Superior temporal gyrus (tissue), 1 donor: ENCODE data around the gene HDAC8.
A peak's percentile ranks its signal among the peaks of the same experiment; 100 is the strongest.
"Not testable (repeated sequence)": the region's sequence is repeated elsewhere in the genome, so short reads cannot be mapped to it uniquely, and the experiment has no call there.

Source experiments
- DNase-seq: peaks from one replicate; pipeline ENCODE4 v3.0.0-alpha.2; 2016; ENCODE audit errors: extremely low spot score

The HDAC8 gene

GRCh38 chrX:72572248-72573157, at the start of gene HDAC8:
Gene HDAC8, minus strand, starts transcription at chrX:72572843. Its CDS starts 82 bp downstream, at chrX:72572761.
- DNase-seq: peak; percentile 89

- DNase-seq: no peak
Measured at GRCh38 chrX:72621625-72622485, 49.2 kb upstream of the HDAC8 start.

GRCh38 chrX:72621163-72621562, 48.5 kb upstream of the HDAC8 start:
- DNase-seq: no peak

- no peak for DNase-seq
Measured at GRCh38 chrX:72620550-72621145, 48.0 kb upstream of the HDAC8 start.

DNA sequence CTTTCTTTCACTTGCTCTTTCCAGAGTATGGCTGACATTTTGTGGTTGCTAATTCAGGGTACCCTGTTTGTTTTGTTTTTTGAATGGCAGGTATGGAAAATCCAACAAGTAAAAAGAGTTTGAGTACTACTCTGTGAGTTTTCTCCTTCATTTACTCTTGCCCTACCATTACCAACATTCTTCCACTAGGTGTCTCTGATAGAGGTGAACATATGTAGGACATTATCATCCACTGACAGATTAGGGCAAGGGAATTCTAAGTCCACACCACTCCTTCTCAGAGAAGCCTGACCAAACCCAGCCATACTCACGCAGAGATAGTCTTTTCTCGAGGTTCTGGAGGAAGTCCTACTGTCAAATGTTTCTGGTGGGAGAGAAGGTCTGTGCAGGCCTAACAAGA, 36.7 kb upstream of the HDAC8 start:
- DNase-seq: no peak

GRCh38 chrX:72604705-72605104, 32.1 kb upstream of the HDAC8 start:
- DNase-seq: no peak

DNA sequence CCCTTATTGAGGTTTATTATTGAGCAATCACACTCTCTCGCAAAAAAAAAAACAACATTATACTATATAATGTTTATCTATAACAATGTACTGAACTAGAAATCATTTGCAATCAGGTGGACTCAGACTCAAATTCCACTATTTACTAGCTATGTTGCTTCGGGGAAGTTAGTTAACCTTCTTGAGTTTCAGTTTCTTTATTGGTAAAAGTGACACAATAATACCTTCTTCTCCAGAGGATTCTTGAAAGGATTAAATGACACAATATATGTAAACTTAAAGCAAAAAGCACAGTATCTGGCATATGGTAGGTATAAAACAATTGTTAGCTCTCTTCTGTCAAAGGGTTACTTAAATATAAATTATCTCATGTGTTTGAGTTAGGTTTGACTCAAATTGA, 31.5 kb upstream of the HDAC8 start:
- DNase-seq: no peak

GRCh38 chrX:72591038-72591437, 18.4 kb upstream of the HDAC8 start:
- not testable (repeated sequence) for DNase-seq

DNA sequence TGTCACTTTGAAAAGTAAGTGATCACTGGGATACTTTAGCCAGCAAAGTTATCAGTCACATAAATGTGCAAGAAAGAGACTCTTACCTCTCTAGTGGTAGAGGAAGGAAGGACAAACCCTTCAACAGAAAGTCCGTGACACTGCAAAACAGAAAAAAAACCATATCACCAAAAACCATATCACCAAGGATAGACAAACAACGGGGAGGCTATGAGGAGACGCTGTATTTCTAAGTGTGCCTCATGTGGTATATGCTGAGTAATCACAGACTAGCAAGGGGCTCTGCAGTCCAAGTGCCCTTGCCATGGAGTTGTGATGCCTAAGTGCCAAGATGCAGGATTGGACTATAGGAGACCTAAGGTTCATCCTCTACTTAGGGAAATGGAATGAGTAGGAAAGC, 11.5 kb upstream of the HDAC8 start:
- no peak for DNase-seq

GRCh38 chrX:72576141-72576894, 3.7 kb upstream of the HDAC8 start:
- no peak for DNase-seq

DNA sequence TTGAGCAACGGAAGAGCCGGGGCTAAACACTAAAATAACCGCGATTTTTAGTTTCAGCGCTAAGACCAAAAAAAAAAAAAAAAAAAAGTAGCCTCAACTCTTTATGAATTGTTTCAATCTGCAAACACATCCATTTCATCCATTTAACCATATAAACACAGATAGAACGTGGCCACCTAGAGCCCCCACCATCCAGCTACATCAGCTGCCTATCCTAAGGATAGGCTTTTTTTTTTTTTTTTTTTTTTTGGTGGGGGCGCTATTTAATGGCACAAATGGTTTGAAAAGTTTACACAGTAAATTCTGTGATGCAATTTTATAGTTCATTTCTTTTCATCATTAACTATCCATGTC, 492 bp upstream of the HDAC8 start:
- no peak for DNase-seq

GRCh38 chrX:72569786-72570185, 2.9 kb downstream of the HDAC8 start:
- DNase-seq: no peak

- no peak for DNase-seq
Measured at GRCh38 chrX:72568406-72569092, 4.1 kb downstream of the HDAC8 start.

DNA sequence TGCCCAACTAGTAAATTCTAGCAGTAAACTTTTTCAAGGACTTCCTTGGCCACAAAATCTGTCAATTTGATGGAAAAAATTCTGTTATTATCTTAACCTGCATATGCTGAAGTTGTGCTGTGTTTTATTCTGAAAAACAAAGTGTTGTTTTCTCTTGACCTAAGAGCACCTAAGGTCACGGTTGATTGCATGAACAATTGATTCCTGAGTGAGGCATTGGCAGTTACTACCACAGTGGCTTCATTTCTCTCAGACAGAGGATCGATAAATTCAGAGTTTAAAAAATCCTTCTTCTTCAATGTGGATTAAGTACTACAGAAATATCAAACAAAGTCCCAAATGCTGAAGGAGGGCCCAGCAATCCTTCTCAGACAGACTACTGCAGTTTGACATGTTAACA, 6.2 kb downstream of the HDAC8 start:
- no peak for DNase-seq

GRCh38 chrX:72559655-72560054, 13.0 kb downstream of the HDAC8 start:
- DNase-seq: not testable (repeated sequence)

GRCh38 chrX:72554448-72555140, 18.0 kb downstream of the HDAC8 start:
- no peak for DNase-seq

DNA sequence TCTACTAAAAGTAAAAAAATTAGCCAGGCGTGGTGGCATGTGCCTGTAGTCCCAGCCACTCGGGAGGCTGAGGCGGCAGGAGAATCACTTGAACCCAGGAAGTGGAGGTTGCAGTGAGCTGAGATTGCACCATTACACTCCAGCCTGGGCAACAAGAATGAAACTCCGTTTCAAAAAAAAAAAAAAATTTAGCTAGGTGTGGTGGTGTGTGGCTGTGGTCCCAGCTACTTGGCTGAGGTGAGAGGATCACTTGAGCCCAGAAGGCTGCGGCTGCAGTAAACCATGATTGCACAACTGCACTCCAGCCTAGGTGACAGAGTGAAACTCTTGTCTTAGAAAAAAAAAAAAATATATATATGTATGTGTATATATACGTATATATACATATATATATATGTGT, 20.2 kb downstream of the HDAC8 start:
- not testable (repeated sequence) for DNase-seq

DNA sequence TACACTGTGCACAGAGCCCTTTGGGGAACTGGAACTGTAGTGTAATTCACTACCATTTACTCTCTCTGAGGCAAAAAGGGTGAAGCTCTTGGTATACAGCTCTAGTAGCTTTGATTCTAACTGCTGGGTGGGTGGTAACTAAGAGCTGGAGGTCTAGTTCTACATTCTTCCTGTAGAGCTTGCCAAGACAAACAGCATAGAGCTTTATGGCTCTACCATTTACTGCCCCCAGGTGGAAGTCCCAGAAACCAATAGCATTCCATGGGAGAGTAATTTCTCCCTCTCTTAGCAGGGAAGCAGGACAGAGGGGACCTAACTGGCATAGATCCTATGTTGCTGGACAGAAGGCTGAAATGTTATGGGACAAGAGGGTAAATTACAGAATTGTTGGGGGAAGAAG, 26.7 kb downstream of the HDAC8 start:
- no peak for DNase-seq

DNA sequence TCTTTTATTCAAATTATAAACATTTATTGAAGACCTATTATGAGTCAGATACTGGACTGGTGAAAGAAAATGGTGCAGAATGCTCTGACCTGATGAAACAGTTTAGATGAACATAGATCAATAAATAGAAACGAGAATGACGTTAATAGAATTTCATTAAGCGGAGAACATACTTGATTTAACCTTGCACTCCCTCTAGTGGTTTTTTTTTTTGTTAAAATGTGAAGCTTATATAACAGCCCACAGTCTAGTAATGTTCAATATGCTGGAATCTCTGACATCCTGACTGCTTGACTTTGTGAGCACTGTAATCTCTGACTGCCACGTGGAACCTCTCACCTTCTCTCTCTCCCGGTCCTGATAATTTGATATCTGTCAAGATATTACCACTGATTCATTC, 32.3 kb downstream of the HDAC8 start:
- DNase-seq: peak; percentile 77

DNA sequence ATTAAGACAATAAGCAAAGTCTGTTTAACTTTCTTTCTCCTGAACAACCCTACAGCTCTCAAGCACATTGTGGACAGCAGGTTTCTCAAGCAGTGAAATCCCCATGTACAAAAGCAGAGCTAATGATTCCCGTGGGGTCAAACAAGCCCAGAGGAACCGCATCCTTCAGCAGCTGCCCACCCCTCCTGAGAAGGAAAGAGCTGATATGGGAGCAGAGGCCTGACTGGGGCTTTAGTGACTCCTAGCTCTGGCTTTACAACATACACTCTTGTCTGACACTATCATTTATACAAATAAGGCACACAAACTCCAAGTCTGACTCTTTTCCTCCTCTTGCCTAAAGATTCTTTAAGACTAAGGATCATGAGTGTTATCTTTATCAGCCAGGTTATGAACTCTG, 32.8 kb downstream of the HDAC8 start:
- no peak for DNase-seq
